ENCODE results near the gene ESR1. TPM values are rescaled to one million over a fixed set of nuclear protein-coding genes. Genes with fewer than 3 reads are reported as not detected.

The ESR1 gene
- total and polyA plus RNA-seq, 12 donors, result 0.28 to 9.4 (median 3.8) TPM

- Histone ChIP-seq H3K9me3 (replicated peaks in 1 of 3) (no peaks in the 10 kb centered on the region), H3K4me1 (replicated peaks in 1 of 2) (no peaks in the 10 kb centered on the region), H3K36me3 (replicated peaks in 1 of 2) (no peaks in the 10 kb centered on the region), H3K27me3 (no peaks in the 10 kb centered on the region), H3K27ac (peak overlapping the region in 2 of 5 donors; percentile 48 to 53), H3K4me3 (peak overlapping the region in 1 of 4 donors; percentile 4)
- peak in 2 of 7 donors; percentile 29 to 30 for DNase-seq
- TF ChIP-seq CTCF (IDR thresholded peaks at IDR 0.05) (peak in 5 of 6 experiments; percentile 7 to 34 (median 27)), POLR2A (IDR thresholded peaks at IDR 0.05) (no peak)
- WGBS, 4 donors, result 69 to 87% (median 72%) methylated on average over 9 of the region's 9 CpGs
- intact Hi-C loops (cut with DNase I), result loop anchor here in 1 of 2 donors (5.0 kb wide), 1 partner anchor 364 kb away; no protein-coding TSS in a partner anchor
Measured at GRCh38 chr6:151763303-151763702, 44.2 kb upstream of the ESR1 start.

- peak; percentile 80 to 95 (median 89) for DNase-seq
- TF ChIP-seq CTCF (IDR thresholded peaks at IDR 0.05), result peak; percentile 45 to 68 (median 54)
- peak in 1 of 2 donors; percentile 71 for TF ChIP-seq POLR2A (IDR thresholded peaks at IDR 0.05)
- no peaks in the 10 kb centered on the region for H3K4me1 ChIP-seq (replicated peaks in 1 of 2)
- H3K36me3 ChIP-seq (replicated peaks in 1 of 2), result no peaks in the 10 kb centered on the region
- H3K9me3 ChIP-seq (replicated peaks in 1 of 3), result no peaks in the 10 kb centered on the region
- 37 to 44% (median 39%) methylated on average over 20 of the region's 20 CpGs for WGBS, 4 donors
- no peaks in the 10 kb centered on the region for H3K27me3 ChIP-seq
- intact Hi-C loops (cut with DNase I), result loop anchor here in 1 of 2 donors (5.0 kb wide), 1 partner anchor 363 kb away; no protein-coding TSS in a partner anchor
- H3K27ac ChIP-seq, result peak overlapping the region in 3 of 5 donors; percentile 37 to 53 (median 48)
- peak overlapping the region in 1 of 4 donors; percentile 16 for H3K4me3 ChIP-seq
Measured at GRCh38 chr6:151763938-151764680, 43.4 kb upstream of the ESR1 start.

- H3K27me3 ChIP-seq, result no peaks in the 10 kb centered on the region
- DNase-seq, result peak; percentile 49 to 69 (median 65)
- no peak overlapping the region for H3K4me3 ChIP-seq
- H3K27ac ChIP-seq, result no peak overlapping the region
- TF ChIP-seq CTCF (IDR thresholded peaks at IDR 0.05) (peak; percentile 66 to 79 (median 70)), POLR2A (IDR thresholded peaks at IDR 0.05) (no peak)
- no peaks in the 10 kb centered on the region for H3K36me3 ChIP-seq (replicated peaks in 1 of 2)
- H3K9me3 ChIP-seq (replicated peaks in 1 of 3), result no peaks in the 10 kb centered on the region
- intact Hi-C loops (cut with DNase I), result loop anchor here in 1 of 2 donors (5.0 kb wide), 1 partner anchor 357 kb away; no protein-coding TSS in a partner anchor
- no peaks in the 10 kb centered on the region for H3K4me1 ChIP-seq (replicated peaks in 1 of 2)
- 0% methylated on average over 2 of the region's 2 CpGs for WGBS, 4 donors
Measured at GRCh38 chr6:151765444-151765886, 42.0 kb upstream of the ESR1 start.

GRCh38 chr6:151772446-151772845, 35.0 kb upstream of the ESR1 start:
- H3K36me3 ChIP-seq (replicated peaks in 1 of 2), result no peaks in the 10 kb centered on the region
- H3K4me3 ChIP-seq, result no peak overlapping the region
- no peaks in the 10 kb centered on the region for H3K9me3 ChIP-seq (replicated peaks in 1 of 3)
- H3K27ac ChIP-seq, result no peak overlapping the region
- no peaks in the 10 kb centered on the region for H3K4me1 ChIP-seq (replicated peaks in 1 of 2)
- 76 to 88% (median 81%) methylated on average over 1 of the region's 1 CpG for WGBS, 4 donors
- H3K27me3 ChIP-seq, result no peaks in the 10 kb centered on the region
- DNase-seq, result no peak
- intact Hi-C loops (cut with DNase I), result no loop called here
- TF ChIP-seq POLR2A (IDR thresholded peaks at IDR 0.05) (no peak), CTCF (IDR thresholded peaks at IDR 0.05) (no peak)
